ENCODE data around the gene CLDN7. TPM values are rescaled to one million over a fixed set of nuclear protein-coding genes. Genes with fewer than 3 reads are reported as not detected.

Gene CLDN7
- total RNA-seq, 2 donors from 2014 or later, result 142 to 149 TPM

DNA sequence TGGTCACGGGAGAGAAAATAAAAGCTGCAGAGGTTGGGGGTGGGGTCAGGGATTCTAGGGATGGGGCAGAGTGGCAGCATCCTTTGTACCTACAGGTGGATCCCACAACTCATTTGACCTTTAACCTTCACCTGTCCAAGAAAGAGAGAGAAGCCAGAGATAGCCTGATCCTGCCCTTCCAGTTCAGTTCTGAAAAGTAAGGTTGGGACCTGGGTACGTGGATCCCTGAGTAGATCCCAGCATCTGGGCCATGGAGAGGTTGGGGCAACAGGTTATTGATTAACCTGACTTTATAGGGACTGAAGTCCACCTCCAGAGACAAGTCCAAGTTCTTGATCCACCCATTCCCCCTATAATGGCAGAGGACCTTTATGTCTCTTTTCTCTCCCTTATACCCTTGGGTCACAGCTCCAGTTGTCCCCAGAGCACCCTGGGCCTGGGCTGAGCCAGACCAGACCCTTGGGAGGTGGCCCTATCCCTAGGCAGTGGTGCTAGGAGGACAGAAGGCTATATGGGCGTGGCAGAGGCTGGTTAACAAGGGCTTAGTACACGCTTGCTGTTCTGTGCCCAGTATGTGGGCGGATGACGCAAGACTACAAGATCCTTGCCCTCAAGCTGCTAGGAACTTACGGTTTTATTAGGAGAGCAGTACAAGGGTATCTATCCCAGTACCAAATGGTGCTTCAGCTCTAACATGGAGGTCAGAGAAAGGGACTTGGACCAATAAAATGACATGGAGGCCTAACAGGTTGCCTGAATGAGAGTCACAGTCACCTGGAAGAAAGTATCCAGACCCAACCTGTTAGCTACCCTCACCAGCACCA is 3.3 kb downstream of the CLDN7 start:
- peaks cover 38% of the 10 kb centered on the region for H3K36me3 Mint-ChIP-seq (ENCODE audit: low read depth)
- Histone ChIP-seq H3K4me3 (ENCODE audit: low read length) (no peak overlapping the region), H3K9ac (ENCODE audit: extremely low read depth, low read length, poor library complexity, severe bottlenecking) (no peak overlapping the region), H3K27me3 (ENCODE audit: control insufficient read depth, insufficient read depth, low read length, poor library complexity, severe bottlenecking) (peaks cover 36% of the 10 kb centered on the region), H3K36me3 (ENCODE audit: control insufficient read depth, insufficient read depth, low read length) (peaks cover 35% of the 10 kb centered on the region), H3K27ac (ENCODE audit: low read depth, low read length) (no peak overlapping the region), H3K4me1 (ENCODE audit: control insufficient read depth, insufficient read depth, low read length) (no peaks in the 10 kb centered on the region), H3K9me3 (ENCODE audit: control insufficient read depth, low read length) (no peaks in the 10 kb centered on the region)
- H3K27ac Mint-ChIP-seq, result peak overlapping the region; percentile 52
- WGBS, 2 experiments (ENCODE audit: insufficient coverage in 1 of 2, insufficient read length in 1 of 2), result 94 to 96% methylated on average over 6 to 7 of the region's 7 CpGs
- TF ChIP-seq, protein P1, sequence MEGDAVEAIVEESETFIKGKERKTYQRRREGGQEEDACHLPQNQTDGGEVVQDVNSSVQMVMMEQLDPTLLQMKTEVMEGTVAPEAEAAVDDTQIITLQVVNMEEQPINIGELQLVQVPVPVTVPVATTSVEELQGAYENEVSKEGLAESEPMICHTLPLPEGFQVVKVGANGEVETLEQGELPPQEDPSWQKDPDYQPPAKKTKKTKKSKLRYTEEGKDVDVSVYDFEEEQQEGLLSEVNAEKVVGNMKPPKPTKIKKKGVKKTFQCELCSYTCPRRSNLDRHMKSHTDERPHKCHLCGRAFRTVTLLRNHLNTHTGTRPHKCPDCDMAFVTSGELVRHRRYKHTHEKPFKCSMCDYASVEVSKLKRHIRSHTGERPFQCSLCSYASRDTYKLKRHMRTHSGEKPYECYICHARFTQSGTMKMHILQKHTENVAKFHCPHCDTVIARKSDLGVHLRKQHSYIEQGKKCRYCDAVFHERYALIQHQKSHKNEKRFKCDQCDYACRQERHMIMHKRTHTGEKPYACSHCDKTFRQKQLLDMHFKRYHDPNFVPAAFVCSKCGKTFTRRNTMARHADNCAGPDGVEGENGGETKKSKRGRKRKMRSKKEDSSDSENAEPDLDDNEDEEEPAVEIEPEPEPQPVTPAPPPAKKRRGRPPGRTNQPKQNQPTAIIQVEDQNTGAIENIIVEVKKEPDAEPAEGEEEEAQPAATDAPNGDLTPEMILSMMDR (conservative IDR thresholded peaks at IDR 0.05), result no peak
- no peaks in the 10 kb centered on the region for H3K9me3 Mint-ChIP-seq
- no peak for DNase-seq
- peak overlapping the region; percentile 98 for H3K4me3 Mint-ChIP-seq
- peaks cover 10% of the 10 kb centered on the region for H3K4me1 Mint-ChIP-seq
- no peaks in the 10 kb centered on the region for H3K27me3 Mint-ChIP-seq (ENCODE audit: insufficient read depth)

DNA sequence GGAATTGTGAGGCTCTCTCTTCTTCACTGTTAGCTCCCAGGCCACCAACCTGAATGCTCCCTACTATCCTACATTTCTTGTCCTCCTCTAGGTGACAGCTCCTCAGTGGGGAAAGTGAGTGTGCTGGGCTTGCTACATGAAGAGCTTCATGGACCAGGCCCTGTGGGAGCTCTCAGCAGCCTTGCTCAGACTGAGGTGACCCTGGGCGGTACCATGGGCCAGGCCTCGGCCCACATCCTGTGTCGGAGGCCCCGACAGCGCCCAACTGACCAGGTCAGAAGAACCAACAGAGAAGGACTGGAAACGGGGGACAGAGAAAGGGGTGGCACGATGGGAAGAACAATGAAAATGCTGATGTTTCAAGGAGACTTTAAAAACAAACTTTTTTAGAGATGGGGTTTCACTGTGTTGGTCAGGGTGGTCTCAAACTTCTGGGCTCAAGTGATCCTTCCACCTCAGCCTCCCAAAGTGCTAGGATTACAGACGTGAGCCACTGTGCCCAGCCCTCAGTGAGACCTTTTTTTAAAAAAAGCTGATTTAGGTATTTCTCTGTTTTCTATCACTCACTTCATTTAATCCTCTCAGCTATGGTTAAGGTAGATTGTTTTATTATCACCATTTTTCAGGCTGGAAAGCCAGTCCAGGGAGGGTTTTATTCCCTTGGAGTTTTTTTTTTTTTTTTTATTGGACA is 5.4 kb downstream of the CLDN7 start:
- Mint-ChIP-seq H3K27ac (no peak overlapping the region), H3K27me3 (ENCODE audit: insufficient read depth) (no peaks in the 10 kb centered on the region), H3K9me3 (no peaks in the 10 kb centered on the region), H3K36me3 (ENCODE audit: low read depth) (peaks cover 39% of the 10 kb centered on the region), H3K4me3 (no peak overlapping the region), H3K4me1 (peaks cover 7% of the 10 kb centered on the region)
- no peak overlapping the region for H3K27ac ChIP-seq (ENCODE audit: low read depth, low read length)
- TF ChIP-seq, protein P1 (conservative IDR thresholded peaks at IDR 0.05), result no peak
- WGBS, 2 experiments (ENCODE audit: insufficient coverage in 1 of 2, insufficient read length in 1 of 2), result 93 to 97% methylated on average over 7 to 8 of the region's 8 CpGs
- no peak overlapping the region for H3K4me3 ChIP-seq (ENCODE audit: low read length)
- H3K27me3 ChIP-seq (ENCODE audit: control insufficient read depth, insufficient read depth, low read length, poor library complexity, severe bottlenecking), result peaks cover 17% of the 10 kb centered on the region
- no peaks in the 10 kb centered on the region for H3K9me3 ChIP-seq (ENCODE audit: control insufficient read depth, low read length)
- H3K4me1 ChIP-seq (ENCODE audit: control insufficient read depth, insufficient read depth, low read length), result no peaks in the 10 kb centered on the region
- H3K9ac ChIP-seq (ENCODE audit: extremely low read depth, low read length, poor library complexity, severe bottlenecking), result no peak overlapping the region
- H3K36me3 ChIP-seq (ENCODE audit: control insufficient read depth, insufficient read depth, low read length), result peaks cover 37% of the 10 kb centered on the region
- no peak for DNase-seq

DNA sequence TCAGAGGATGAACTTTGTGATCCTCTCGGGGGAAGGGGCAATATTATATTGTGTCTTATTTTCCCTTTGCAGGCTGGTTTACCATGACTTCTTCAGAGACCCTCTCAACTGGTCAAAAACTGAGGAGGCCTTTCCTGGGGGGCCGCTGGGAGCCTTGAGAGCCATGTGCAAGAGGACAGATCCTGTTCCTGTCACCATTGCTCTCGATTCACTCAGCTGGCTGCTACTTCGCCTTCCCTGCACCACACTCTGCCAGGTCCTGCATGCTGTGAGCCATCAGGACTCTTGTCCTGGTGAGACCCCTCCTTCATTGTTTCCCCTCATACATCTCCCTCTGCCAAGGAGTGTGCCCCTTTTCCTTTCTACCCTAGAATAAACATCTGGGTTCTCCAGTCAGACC is 7.8 kb downstream of the CLDN7 start:
- no peak overlapping the region for H3K4me3 ChIP-seq (ENCODE audit: low read length)
- no peak overlapping the region for H3K27ac Mint-ChIP-seq
- no peak overlapping the region for H3K9ac ChIP-seq (ENCODE audit: extremely low read depth, low read length, poor library complexity, severe bottlenecking)
- no peak overlapping the region for H3K27ac ChIP-seq (ENCODE audit: low read depth, low read length)
- peaks cover 19% of the 10 kb centered on the region for H3K4me1 Mint-ChIP-seq
- 96 to 100% methylated on average over 2 to 4 of the region's 4 CpGs for WGBS, 2 experiments (ENCODE audit: insufficient coverage in 1 of 2, insufficient read length in 1 of 2)
- no peak for DNase-seq
- no peaks in the 10 kb centered on the region for H3K9me3 Mint-ChIP-seq
- H3K4me1 ChIP-seq (ENCODE audit: control insufficient read depth, insufficient read depth, low read length), result no peaks in the 10 kb centered on the region
- H3K27me3 ChIP-seq (ENCODE audit: control insufficient read depth, insufficient read depth, low read length, poor library complexity, severe bottlenecking), result no peaks in the 10 kb centered on the region
- H3K27me3 Mint-ChIP-seq (ENCODE audit: insufficient read depth), result no peaks in the 10 kb centered on the region
- no peaks in the 10 kb centered on the region for H3K9me3 ChIP-seq (ENCODE audit: control insufficient read depth, low read length)
- H3K36me3 Mint-ChIP-seq (ENCODE audit: low read depth), result peaks cover 38% of the 10 kb centered on the region
- peaks cover 35% of the 10 kb centered on the region for H3K36me3 ChIP-seq (ENCODE audit: control insufficient read depth, insufficient read depth, low read length)
- no peak overlapping the region for H3K4me3 Mint-ChIP-seq
- TF ChIP-seq, protein P1 (conservative IDR thresholded peaks at IDR 0.05), result no peak
